NCI-H345 (cell line): ENCODE results near the gene CACNA1B.
A peak's percentile ranks its signal among the peaks of the same experiment; 100 is the strongest.
"Not testable (repeated sequence)": the region's sequence is repeated elsewhere in the genome, so short reads cannot be mapped to it uniquely, and the experiment has no call there.

Experiments used
- DNase-seq: peaks from one replicate; lab custom pipeline; 2025; lab: John Stamatoyannopoulos, UW

Gene CACNA1B

GRCh38 chr9:137866226-137867141 lies 11.1 kb upstream of the CACNA1B start:
- no peak for DNase-seq

GRCh38 chr9:137870432-137870831 lies 7.2 kb upstream of the CACNA1B start:
- DNase-seq = no peak

GRCh38 chr9:137872296-137872695 lies 5.3 kb upstream of the CACNA1B start:
- DNase-seq = no peak

GRCh38 chr9:137873408-137873807 lies 4.2 kb upstream of the CACNA1B start:
- no peak for DNase-seq

DNA sequence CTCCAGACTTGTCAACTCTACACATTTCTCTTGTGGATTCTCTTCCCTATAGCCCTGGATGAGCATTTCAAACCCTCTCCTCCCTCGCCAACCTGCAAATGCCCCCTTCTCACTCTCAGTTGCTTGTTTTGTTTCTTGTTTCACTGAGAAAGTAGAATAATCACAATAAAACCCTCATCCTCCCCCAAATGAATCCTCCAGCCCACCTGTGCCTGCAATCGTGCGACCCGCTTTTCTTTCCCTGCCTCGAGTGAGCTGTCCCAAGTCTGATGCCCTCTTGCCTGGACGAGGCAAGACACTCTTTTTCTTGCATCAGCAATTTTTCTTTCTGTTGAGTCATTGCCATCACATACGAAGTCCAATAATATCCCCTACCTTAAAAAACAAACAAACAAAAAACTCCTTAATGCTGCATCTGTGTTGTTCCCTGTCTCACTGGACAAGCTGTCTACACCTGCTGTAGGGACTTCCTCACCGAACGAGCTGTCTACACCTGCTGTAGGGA lies 3.7 kb upstream of the CACNA1B start:
- no peak for DNase-seq

GRCh38 chr9:137875354-137875753 lies 2.2 kb upstream of the CACNA1B start:
- DNase-seq = no peak

DNA sequence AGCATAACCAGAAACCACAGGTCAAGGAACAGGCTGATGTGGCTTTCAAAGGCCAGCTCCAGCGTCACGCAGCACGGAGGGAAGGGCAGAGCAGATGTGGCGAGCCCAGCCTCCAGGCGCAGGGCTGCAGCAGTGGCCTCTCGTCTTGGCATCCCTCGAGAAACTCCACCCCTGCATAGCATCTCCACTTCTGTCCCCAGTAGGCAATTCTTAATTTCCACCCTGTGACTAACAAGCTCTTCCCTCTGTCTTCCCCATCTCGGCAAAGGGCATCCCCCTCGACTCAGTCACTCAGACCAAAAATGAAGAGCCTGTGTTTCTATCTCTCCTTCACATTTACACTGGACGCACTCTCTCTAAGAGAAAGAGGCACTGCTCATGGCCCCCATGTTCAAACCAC lies 1.7 kb upstream of the CACNA1B start:
- no peak for DNase-seq

GRCh38 chr9:137876269-137876668 lies 1.3 kb upstream of the CACNA1B start:
- DNase-seq = no peak

DNA sequence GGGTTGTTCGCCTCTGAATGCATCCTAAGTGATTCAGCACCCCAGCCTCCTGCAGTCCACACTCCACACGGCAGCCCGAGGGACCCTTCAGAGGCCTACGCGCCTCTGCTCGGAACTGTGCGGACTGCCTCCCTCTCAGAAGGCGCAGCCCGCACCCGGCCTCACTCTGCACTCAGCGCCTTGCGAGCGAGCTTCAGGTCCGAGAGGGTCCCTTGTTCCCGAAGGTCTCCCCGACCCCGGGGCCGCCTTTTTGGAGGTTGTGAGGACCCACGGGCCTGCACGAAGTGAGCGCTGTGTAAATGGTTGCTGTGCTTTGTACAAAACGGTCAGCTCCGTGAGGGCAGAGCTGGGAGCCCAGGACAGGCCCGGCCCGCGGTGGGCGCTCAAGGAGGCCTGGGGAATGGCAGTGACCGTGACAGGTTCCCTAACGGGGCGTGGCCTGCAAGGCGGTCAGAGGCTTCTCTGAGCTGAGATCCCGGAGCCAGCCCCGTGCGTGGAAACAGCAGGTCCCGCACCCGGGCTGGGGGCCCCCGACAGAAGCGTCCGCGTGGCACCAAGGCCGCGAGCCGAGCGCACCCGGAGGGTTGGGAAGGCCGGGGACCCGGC lies 698 bp upstream of the CACNA1B start:
- DNase-seq = no peak

DNA sequence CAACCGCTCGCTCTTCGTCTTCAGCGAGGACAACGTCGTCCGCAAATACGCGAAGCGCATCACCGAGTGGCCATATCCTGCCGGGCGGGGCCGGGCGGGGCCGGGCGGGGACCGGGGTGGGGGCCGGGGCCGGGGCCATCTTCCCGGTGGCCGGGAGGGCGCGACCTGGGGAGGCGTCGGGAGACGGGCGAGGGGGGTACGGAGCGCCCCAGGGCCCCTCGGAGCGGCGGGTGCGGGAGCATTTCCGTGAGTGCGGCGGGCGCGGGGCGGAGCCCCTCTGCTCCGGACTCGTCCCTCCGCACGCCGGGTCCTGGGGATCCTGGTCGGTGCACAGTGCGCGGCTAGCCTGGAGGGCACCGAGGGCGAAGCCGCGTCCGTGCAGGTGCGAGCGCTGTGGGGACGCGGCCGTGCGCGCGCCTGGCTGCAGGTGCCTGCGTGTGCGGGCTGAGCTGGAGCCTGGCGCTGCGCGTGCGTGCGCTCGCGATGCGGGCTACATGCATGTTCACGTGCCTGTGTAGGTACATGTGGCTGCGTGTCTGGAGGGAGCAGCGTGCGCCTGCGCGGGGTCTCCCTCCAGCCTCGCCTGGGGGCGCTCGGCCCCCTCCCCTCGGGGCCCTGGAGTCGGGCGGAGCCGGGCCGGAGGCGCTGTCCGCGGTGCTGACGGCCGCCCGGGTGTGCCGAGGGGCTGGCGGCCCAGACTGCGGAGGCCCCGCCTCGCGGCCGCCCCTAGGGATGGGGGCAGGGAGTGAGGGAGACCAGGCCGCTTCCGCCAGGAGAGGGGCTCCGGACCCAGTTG lies 762 bp downstream of the CACNA1B start:
- DNase-seq = peak; percentile 47

- no peak for DNase-seq
Measured at GRCh38 chr9:137879052-137879451, 1.5 kb downstream of the CACNA1B start.

GRCh38 chr9:137879566-137880150 lies 2.1 kb downstream of the CACNA1B start:
- DNase-seq = no peak

GRCh38 chr9:137880160-137880975 lies 2.8 kb downstream of the CACNA1B start:
- no peak for DNase-seq

DNA sequence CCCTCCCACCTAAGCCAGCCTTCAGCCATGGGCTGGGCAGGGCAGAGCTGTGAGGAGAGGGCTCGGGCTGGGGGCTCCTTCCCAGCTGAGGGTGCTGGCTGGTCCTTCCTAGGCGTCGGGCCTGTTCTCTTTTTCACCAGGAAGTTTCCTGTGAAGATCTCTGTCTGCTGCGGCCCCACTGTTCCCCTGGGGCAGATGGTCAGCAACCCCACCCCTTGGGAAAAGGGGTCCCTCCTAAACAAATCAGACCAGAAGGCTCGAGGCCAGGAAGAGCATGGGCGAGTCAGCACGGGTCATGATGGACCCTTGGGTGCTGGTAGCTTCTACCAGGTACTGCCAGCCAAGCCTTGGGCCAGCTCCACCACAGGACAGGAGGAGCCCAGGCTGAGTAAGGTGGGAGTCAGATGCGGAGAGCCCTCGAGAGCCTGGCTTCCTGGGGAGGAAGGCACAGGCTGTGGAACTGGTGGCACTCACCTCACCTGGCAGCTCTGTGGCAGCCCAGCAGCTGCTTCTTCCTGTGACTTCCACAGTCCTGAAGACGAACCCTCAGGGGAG lies 3.5 kb downstream of the CACNA1B start:
- DNase-seq = no peak

DNA sequence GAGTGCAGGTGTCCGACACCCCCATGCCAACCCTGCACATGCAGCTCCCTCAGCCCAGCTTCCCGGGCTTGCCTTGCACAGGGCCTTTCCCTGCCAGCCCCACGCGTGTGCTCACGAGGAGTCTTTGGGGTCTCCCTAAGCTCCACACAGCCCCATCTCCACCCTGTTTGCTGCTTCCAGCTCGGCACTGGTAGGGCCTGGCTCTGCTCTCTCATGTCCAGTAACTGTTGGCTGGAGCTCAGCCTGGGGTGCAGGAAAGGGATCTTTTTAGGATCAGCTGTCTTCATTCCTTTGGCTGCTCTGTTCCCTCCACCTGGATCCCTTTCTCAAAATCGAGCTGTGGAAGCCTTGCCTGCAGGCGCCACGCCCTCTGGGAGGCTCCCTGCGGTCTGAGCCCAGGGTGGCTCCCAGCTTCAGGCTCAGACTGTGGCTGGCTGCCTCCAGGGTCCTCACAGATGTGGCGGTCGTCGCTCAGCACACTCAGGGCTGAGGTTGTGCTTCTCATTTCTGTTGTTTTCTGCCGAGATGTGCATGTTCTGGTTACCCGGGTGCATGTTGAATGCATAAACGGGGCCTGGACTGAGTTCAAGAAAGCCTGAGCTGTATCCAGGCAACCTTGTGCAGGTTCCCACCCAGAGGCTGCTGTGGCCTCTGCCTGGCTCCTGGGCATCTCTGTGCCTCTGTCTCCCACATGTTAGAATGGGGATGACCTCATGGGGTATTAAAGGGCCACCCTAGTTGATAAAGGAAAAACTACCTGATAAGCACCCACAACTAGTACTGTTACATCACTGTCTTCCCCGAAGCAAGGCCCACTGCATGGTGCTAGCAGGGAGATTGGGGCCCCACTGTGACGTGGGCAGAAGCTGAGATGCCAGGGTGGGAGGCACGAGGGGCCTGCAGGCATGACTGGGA lies 4.3 kb downstream of the CACNA1B start:
- DNase-seq = no peak

- no peak for DNase-seq
Measured at GRCh38 chr9:137882506-137882821, 4.9 kb downstream of the CACNA1B start.

- DNase-seq = not testable (repeated sequence)
Measured at GRCh38 chr9:137883977-137884376, 6.4 kb downstream of the CACNA1B start.

DNA sequence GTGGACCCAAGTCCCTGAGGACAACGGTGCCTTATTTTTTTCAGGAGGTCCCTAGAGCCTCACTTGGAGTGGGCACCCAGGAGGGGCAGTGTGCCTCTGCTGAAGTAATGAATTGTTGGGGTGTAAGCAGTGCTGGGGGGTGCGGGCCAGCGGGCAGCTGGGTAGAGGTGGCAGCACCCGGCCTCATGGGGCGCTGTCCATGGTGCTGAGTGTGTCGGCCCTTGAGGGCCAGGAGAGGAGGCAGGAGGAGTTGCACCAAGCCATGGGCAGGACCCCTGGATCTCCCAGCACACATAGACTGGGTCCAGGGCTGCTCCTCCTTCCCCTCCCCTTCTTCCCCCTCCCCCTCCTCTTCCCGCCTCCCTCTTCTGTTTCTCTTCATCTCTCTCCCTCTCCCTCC lies 7.0 kb downstream of the CACNA1B start:
- not testable (repeated sequence) for DNase-seq

DNA sequence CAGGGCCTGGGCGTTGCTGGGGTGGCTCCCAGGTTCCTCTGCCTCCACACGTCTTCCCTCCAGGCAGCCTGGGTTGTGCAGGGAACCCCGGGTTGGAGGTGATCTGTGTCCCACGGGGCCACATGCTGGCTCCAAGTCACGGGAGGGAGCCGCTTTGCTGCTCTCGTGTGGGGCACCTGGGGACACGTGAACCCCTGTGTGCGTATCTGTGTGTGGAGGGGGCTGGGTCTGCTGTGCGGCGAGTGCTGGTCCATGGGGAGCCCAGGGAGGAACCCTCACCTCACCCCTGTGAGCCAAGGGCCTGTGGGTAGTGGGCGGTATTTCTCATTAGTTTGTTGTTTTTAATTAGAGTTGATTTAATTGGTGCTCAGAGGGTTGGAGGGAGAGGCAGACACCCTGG lies 7.5 kb downstream of the CACNA1B start:
- not testable (repeated sequence) for DNase-seq

- DNase-seq = not testable (repeated sequence)
Measured at GRCh38 chr9:137888621-137889020, 11.0 kb downstream of the CACNA1B start.
